Aorta (tissue), 5 donors: ENCODE measurements around the gene HOXB3. TPM values are rescaled to one million over a fixed set of nuclear protein-coding genes. Genes with fewer than 3 reads are reported as not detected.

Experiments
- ATAC-seq: fragments of 200-7000 bp; cut with Tn5 transposase; one replicate; pipeline ENCODE4 v1.9.1; 2022; ENCODE audit warnings: moderate library complexity; ENCODE audit not compliant: low FRiP score
- DNase-seq, 2 donors: peaks; one replicate each; pipeline ENCODE4 v3.0.0-alpha.2; 2020
- H3K27ac ChIP-seq, 2 donors: one replicate each; pipeline ENCODE4 v1.5.1; 2013; ENCODE audit warnings: low read length in 2 of 2, mild to moderate bottlenecking in 2 of 2, moderate library complexity in 2 of 2, control low read depth in 1 of 2, inconsistent platforms in 1 of 2, low read depth in 1 of 2
- H3K27me3 ChIP-seq, 2 donors: one replicate each; pipeline ENCODE4 v1.6.1; 2013; ENCODE audit warnings: control low read depth in 1 of 2, low read length in 1 of 2, mild to moderate bottlenecking in 1 of 2, moderate library complexity in 1 of 2; ENCODE audit not compliant: insufficient read depth in 2 of 2, control insufficient read depth in 1 of 2
- H3K36me3 ChIP-seq, 2 donors: one replicate each; pipeline ENCODE4 v1.6.1; 2013; ENCODE audit warnings: control low read depth in 1 of 2, low read length in 1 of 2, mild to moderate bottlenecking in 1 of 2; ENCODE audit not compliant: insufficient read depth in 2 of 2, control insufficient read depth in 1 of 2
- H3K4me1 ChIP-seq, 2 donors: one replicate each; pipeline ENCODE4 v1.6.1; 2013; ENCODE audit warnings: low read length in 2 of 2, control low read depth in 1 of 2, mild to moderate bottlenecking in 1 of 2, moderate library complexity in 1 of 2; ENCODE audit not compliant: insufficient read depth in 2 of 2, control insufficient read depth in 1 of 2
- H3K4me3 ChIP-seq, 2 donors: one replicate each; pipeline ENCODE4 v1.5.1; 2013; ENCODE audit warnings: low read length in 2 of 2, control low read depth in 1 of 2, mild to moderate bottlenecking in 1 of 2
- H3K9me3 ChIP-seq: one replicate; pipeline ENCODE4 v1.6.1; 2013; ENCODE audit warnings: mild to moderate bottlenecking, low read length; ENCODE audit not compliant: control insufficient read depth
- WGBS, 2 donors: extraction: QIAGEN DNeasy Blood & Tissue Kit; methylation state at CpG; one replicate each; pipeline ENCODE4 v1.1.7; 2013; 5-methylcytosine and 5-hydroxymethylcytosine counted together
- intact Hi-C, 2 donors: fragments of 100-400 bp; cut with DNase I; formaldehyde crosslinking; loops; one replicate each; pipeline versions ENCODE4 v1.14.2 to v1.15.0; 2022
- polyA plus RNA-seq, 2 donors: library from polyadenylated mRNA; stranded (reverse); fragments of 200-250 nt; gene quantifications; one replicate each; pipeline ENCODE4 v1.2.3, GENCODE V29; 2013
- total RNA-seq, 2 donors: library from RNA; stranded (reverse); fragmentation: NEBNext Ultra II Directional; extraction: Animal tissue kit (Norgen Biotek cat#: 25700); gene quantifications; one replicate each; pipeline ENCODE4 v1.2.1, GENCODE V29; 2021
- donor health status: healthy with polysubstance abuse.
- donor health status: Bipolar disorder and iron deficiency.
- donor health status: DM: no; HTN: no; CAD: no.
- donor health status: DM: no; HTN: no; CAD: no.
- donor health status: DM: yes; HTN: yes; CAD: no.

HOXB3 gene
- total and polyA plus RNA-seq, 4 donors: 2.4 to 62.9 (median 25.3) TPM

DNA sequence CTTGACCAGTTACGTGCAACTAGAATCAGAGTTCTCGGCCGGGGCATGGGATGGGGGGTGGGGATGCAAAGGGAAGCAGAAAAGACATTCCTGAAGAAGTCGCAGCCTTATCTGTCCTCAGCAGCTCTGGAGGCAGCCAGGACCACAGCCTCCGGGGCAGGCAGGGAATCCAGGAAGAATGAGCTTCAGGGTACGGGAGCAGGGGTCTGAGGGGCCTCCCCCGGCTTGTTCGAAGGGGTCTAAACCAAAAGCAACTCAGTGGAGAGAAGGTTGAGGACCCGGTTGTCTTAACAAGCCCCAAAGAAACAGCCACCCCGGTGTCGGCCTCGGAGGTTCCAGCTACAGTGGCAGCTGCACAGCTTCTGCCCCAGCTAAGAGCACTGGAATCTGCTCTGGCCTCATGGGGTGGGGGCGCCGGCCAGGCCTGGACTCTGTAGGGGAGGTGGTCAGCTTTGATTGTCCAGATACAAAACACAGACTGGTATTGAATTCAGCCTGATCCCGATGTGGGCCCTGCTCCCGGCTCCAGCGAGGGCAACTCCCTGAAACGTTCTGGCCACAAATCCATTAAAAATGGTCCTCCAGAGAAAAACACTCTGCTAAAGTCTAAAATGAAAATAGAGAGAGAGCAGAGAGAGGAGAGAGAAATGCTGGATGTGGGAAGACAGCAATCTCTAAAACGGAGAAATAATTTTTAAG is 19.6 kb downstream of the HOXB3 start:
- no peaks in the 10 kb centered on the region for H3K27me3 ChIP-seq
- peak overlapping the region in 1 of 2 donors; percentile 31 for H3K4me3 ChIP-seq
- WGBS, 2 donors: 6 to 15% methylated on average over 19 of the region's 19 CpGs
- DNase-seq: peak in 1 of 2 donors; percentile 53
- H3K27ac ChIP-seq: peak overlapping the region; percentile 25 to 81
- no peaks in the 10 kb centered on the region for H3K36me3 ChIP-seq
- intact Hi-C loops: no loop called here
- no peaks in the 10 kb centered on the region for H3K9me3 ChIP-seq
- ATAC-seq: peak; percentile 51
- H3K4me1 ChIP-seq: peaks cover 0 to 13% of the 10 kb centered on the region in 2 donors

DNA sequence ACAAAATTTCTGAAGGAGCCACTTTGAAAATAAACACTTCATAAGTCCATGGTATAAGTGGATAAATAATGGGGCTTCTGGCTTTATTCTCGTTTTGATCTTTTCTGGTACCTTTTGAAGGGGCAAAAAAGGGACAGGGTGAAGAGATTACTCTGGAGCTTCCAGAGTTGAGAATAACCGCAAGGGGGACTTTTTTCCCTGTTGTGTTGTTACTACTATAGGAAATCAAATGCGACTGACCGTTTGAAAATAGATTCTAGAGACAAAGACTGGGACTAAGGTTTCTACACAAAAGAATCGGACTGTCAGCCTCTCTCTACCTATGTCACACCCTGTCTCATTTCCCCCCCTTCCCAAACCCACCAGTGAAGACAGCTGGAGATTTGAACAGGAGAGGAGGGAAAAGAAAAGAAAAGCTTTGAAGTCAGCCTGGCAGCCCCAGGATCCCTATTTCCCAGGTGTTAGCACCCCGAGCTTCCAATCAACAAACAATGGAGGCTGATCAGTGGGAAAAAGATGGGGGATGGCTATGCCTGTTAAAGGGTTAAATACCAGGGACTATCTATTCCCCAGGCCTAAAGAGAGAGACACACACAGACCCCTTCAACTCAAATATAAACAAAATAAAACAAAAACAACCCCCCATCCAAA is 20.2 kb downstream of the HOXB3 start:
- intact Hi-C loops: no loop called here
- no peaks in the 10 kb centered on the region for H3K27me3 ChIP-seq
- 66 to 69% methylated on average over 6 of the region's 6 CpGs for WGBS, 2 donors
- H3K4me3 ChIP-seq: peak overlapping the region in 1 of 2 donors; percentile 6
- peaks cover 0 to 13% of the 10 kb centered on the region in 2 donors for H3K4me1 ChIP-seq
- DNase-seq (no peak), ATAC-seq (no peak)
- peak overlapping the region; percentile 34 to 81 for H3K27ac ChIP-seq
- H3K9me3 ChIP-seq: no peaks in the 10 kb centered on the region
- H3K36me3 ChIP-seq: no peaks in the 10 kb centered on the region

DNA sequence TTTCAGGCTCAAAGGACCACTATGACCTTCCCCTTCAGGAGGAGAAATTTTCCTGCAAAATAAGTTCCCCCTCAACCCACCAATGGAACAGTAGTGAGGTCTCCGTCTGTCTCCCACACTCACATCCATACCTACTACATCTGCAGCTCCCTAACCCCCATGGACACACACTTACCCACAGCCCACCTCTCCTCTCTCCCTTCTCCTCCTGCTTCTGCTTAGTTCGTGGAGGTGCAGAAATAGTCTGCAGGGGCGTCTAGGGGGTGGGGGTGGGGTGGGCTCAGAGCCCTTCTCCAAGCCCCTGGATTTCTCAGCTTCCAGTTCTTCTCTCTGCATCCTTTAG is 20.8 kb downstream of the HOXB3 start:
- H3K27ac ChIP-seq: no peak overlapping the region
- peak overlapping the region in 1 of 2 donors; percentile 24 for H3K4me3 ChIP-seq
- intact Hi-C loops: no loop called here
- no peaks in the 10 kb centered on the region for H3K9me3 ChIP-seq
- 49 to 58% methylated on average over 3 of the region's 3 CpGs for WGBS, 2 donors
- H3K27me3 ChIP-seq: no peaks in the 10 kb centered on the region
- peaks cover 0 to 7% of the 10 kb centered on the region in 2 donors for H3K4me1 ChIP-seq
- H3K36me3 ChIP-seq: no peaks in the 10 kb centered on the region
- ATAC-seq: no peak
- peak in 1 of 2 donors; percentile 33 for DNase-seq

DNA sequence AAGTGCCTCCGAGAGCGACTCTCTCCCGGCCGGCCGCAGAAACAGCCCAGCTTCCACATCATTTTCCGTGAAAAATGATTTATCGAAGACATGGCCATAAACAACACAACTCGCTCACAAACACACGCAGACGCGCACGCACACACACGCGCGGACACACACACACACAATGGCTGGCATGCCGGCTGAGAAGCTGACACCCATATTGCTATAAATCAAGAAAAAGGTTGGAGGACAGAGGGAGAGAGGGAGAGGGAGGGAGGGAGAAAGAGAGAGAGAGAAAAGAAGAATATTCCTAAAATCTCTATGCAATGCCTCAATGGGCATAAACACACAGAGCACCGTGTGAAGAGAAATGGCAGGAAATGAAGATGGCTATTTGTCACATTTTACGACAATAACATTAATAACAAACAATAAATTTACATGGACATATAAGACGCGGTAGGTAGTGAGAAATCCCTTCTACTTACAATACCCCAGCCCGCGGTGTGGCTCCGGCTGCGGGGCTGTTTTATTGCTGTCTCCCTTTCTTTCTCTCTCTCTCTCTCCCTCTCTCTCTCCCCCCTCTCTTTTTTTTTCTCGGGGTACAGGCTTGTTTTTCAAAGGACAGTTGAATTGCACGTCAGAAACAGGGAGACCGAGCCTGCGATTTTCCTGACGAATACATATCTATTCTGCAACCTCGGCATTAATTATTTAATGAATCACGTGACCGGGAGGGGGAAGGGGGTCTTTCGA is 21.4 kb downstream of the HOXB3 start:
- no peaks in the 10 kb centered on the region for H3K36me3 ChIP-seq
- no peak overlapping the region for H3K27ac ChIP-seq
- H3K9me3 ChIP-seq: no peaks in the 10 kb centered on the region
- peaks cover 0 to 7% of the 10 kb centered on the region in 2 donors for H3K4me1 ChIP-seq
- H3K27me3 ChIP-seq: no peaks in the 10 kb centered on the region
- ATAC-seq (no peak), DNase-seq (no peak)
- intact Hi-C loops: no loop called here
- peak overlapping the region in 1 of 2 donors; percentile 24 for H3K4me3 ChIP-seq
- 27 to 53% methylated on average over 33 of the region's 33 CpGs for WGBS, 2 donors

DNA sequence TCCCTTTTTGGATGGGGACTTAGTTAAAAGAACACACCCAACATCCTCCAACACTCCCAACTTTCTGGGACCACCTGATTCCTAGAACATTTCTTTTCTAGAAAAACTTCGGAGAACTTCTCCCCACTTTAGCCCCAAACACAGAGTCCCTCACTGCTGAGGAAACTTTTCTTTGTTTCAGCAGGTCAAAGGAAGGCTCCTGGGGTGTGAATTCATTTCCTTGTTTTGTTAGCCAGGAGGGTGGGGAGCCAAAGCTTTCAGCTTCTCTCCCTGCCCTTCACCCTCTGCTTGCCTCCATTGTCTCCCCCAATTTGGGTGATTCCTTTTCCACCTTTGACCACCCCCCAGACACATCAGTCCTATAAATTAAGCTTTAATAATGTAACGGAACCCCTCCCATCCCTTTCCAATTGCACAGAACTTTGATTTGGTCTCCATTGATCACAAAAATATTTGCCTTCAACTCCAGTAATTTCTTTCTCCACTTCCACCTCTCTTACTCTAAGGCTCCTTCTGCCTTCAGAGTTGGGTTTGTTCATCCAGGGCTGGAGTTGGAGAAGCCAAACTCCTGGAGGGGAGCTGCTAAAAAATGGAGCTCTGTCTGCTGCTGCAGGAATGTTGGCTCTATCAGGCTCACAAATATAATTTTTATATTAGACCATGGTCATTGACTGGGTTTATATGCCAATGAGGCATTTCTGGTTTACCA is 22.2 kb downstream of the HOXB3 start:
- intact Hi-C loops: no loop called here
- ATAC-seq: no peak
- Histone ChIP-seq H3K36me3 (no peaks in the 10 kb centered on the region), H3K4me3 (no peak overlapping the region), H3K27ac (no peak overlapping the region), H3K9me3 (no peaks in the 10 kb centered on the region), H3K27me3 (no peaks in the 10 kb centered on the region), H3K4me1 (peaks cover 0 to 7% of the 10 kb centered on the region in 2 donors)
- WGBS, 2 donors: 89 to 91% methylated on average over 2 of the region's 2 CpGs
- DNase-seq: no peak

DNA sequence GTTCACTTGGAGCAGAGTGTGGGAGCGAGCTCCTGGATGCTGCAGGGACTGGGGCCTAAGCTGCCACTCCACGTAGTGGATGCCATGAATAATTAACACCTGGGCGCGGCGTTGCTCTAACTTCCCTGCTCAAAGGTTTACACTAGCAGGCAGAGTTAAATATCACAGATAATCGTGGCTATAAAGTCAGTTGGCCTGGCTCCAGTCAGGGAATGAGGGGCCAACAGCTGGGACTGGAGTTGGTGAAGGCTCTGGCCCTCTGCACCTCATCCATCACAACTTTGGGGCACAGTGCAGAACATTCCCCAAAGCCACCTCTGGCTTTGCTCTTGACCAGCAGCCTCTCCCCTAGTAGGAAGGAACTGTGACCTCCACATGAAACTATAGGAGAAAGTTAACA is 22.8 kb downstream of the HOXB3 start:
- intact Hi-C loops: no loop called here
- Histone ChIP-seq H3K4me1 (peaks cover 0 to 7% of the 10 kb centered on the region in 2 donors), H3K27me3 (no peaks in the 10 kb centered on the region), H3K27ac (no peak overlapping the region), H3K36me3 (no peaks in the 10 kb centered on the region), H3K4me3 (no peak overlapping the region), H3K9me3 (no peaks in the 10 kb centered on the region)
- 75 to 82% methylated on average over 6 of the region's 6 CpGs for WGBS, 2 donors
- DNase-seq (no peak), ATAC-seq (no peak)

DNA sequence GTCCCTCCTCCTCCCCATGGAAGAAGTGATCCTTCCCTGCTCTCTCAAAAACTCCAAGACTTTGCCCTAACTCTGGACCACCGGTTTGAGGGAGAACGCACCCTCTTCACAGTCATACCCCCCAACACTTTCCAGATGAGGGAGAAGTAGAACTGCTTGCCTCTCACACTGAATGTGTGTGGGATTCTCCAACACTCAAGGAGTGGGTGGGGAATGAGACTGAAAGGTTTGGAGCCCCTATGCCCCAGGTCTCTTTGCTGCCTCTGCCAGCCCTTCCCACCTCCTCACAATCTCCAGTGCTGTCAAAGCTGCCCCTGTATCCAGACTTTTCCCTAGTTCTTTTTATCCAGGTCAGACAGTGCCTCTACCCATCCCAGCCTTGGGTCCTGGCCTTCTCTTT is 23.3 kb downstream of the HOXB3 start:
- Histone ChIP-seq H3K4me3 (no peak overlapping the region), H3K9me3 (no peaks in the 10 kb centered on the region), H3K27ac (no peak overlapping the region), H3K36me3 (no peaks in the 10 kb centered on the region), H3K27me3 (no peaks in the 10 kb centered on the region), H3K4me1 (peaks cover 0 to 7% of the 10 kb centered on the region in 2 donors)
- no peak for DNase-seq
- no peak for ATAC-seq
- intact Hi-C loops: no loop called here
- 49 to 67% methylated on average over 2 of the region's 2 CpGs for WGBS, 2 donors

DNA sequence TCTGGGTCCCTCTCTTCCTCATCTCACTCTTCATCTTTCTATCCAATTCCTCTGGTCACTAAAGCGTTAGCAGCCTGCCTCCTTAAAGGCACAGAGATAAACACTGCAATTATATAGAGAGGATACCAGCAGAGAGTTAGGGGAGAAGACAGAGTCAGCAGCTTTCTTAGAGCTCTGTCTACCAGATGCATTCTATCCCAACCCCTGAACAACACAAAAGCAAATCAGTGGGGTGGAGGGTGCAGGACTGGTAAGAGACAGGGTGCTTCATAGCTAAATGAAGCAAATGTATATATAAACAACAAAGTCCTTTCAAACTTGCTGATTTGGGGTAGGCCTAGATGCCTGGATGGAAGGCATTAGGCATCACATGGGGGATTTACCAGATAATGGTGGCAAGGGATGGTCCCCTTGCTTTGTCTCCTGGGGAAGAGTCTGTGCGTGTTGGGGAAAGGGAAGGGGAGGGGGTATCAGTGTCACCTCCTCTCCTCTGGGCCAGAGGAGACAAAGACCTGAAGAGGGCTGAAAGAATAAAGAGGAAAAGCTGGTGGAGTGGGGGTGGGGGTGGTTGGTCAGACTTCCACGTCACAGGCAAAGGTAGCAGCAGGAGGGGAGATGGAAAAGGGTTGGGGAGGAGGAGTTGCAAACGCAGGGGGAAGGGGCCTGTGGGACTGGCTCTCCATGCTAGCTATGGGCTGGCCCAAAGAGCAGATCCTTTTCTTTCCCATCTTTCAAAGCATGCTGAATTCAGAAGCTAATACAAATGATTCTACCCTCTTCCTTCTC is 23.9 kb downstream of the HOXB3 start:
- DNase-seq (no peak), ATAC-seq (no peak)
- Histone ChIP-seq H3K27ac (no peak overlapping the region), H3K4me3 (no peak overlapping the region), H3K27me3 (no peaks in the 10 kb centered on the region), H3K4me1 (peaks cover 0 to 7% of the 10 kb centered on the region in 2 donors), H3K9me3 (no peaks in the 10 kb centered on the region), H3K36me3 (no peaks in the 10 kb centered on the region)
- 89 to 91% methylated on average over 4 of the region's 4 CpGs for WGBS, 2 donors
- intact Hi-C loops: no loop called here
